Stimulated activated CD4-positive, alpha-beta T cell treated with anti-CD3 and anti-CD28 coated beads, Interleukin-4, amount 100 ng/mL, for 24 hours (primary cell): Measurements from ENCODE around the gene VEPH1.

ENCODE experiments used
- DNase-seq: peaks from one replicate; pipeline ENCODE4 v3.0.0-alpha.2; 2020

VEPH1 gene

DNA sequence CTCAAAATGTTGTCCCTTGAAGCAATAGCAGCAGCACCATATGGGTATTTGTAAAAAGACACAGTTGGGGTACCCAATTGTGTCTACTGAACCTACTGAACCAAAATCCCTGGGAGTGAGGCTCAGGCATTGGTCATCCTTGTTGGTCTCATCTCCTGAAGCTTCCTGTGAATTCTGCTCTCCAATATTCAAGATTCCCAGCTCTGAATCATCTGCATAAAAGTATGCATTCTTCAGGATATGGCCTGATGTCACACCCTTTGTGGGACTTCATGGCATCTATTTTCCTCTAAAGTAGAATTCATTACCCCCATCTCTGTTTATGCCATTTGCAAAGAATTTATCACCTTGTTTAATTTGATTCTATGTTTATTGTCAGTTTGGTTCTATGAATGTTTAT lies 79.9 kb downstream of the VEPH1 start:
- DNase-seq: no peak

DNA sequence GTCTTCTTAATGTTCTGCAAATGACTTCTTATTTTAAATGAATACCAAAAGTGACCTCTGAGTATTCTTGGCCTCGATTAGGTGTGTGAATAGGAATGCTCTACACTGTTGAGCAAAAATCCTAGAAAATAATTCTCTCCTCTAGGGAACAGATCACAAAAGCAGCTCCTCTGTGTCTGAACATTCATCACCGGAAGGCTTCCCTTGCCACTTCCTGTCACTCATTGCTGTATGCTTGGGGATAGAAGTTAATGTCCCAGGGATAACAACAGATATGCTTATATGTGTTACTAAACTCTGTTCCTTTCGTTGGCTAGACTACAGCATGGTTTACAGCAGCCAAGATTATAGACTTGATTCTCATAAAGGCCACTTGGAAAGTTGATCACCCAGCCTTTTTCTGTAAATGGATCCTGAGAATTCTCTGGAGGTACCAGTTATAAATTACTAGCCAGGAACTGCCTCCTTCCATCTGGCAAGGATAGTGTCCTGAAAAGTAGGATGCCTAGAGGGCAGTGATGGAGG lies 82.5 kb downstream of the VEPH1 start:
- DNase-seq: no peak

DNA sequence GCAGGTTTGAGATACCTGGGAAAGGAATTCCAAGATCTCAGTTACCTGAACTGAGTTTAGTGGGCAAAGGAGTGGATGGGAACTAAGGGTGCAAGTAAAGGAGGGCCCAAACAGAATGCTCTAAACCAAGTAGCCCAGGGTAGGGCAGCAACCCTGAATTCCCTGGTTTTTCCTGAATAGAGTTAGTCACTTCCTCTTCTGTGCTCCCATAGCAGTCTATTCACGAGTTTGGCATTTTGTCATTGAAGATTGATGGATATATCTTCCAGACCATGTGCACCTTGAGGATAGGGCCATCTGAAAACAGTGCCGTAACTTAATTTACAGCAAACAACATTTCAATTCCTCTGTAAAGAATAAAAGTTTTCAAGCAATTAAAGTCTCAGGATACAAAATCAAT lies 85.1 kb downstream of the VEPH1 start:
- DNase-seq: no peak

DNA sequence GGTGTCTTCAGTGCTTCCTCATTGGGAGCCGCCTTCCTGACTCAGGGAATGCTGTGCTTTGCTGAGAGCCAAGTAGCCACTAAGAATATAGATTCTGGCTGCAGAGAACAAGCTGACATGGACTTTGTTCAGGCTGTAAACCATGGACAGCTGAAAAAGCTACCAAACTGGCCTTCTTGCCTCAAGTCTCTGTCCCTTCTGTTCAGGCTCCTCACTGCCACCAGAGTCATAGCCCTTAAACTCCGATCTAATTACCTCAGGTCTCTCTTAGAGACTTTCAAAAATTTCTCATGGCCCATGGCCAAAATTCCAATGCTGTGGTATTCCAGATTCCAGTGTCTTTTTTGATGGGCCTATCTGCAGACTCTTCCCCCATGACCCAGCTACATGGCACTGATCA lies 86.0 kb downstream of the VEPH1 start:
- no peak for DNase-seq

DNA sequence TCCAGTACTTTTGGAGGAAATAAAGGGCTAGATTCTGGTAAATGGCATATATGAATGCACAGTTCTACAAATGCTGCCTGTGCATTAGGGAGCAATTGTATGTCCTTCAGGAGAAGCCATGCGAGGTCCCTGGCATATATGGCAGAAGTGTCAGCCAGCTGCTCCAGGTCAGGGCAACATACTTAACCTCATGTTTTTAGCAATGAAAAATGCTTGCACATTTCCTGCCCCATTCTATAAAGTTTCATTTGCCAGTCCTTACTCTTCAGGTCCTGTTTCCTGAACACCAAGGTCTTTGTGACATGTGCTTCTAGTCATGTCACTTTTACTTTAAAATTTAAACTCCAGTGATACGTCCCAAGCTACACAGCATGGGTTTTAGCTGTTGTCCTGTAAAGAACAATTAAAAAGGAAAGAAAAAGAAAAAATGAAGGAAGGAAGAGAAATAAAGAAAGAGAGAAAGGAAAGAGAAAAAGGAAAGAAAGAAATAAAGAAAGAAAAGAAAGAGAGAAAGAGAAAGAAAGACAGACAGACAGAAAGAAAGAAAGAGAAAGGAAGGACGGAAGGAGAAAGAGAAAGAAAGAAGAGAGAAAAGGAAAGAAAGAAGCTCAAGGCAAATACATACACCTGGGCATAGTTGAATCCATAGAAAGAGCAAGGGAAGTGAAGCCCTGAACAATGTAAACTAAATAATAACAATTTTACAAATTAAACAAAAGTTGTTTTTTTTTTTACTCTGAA lies 86.7 kb downstream of the VEPH1 start:
- no peak for DNase-seq

DNA sequence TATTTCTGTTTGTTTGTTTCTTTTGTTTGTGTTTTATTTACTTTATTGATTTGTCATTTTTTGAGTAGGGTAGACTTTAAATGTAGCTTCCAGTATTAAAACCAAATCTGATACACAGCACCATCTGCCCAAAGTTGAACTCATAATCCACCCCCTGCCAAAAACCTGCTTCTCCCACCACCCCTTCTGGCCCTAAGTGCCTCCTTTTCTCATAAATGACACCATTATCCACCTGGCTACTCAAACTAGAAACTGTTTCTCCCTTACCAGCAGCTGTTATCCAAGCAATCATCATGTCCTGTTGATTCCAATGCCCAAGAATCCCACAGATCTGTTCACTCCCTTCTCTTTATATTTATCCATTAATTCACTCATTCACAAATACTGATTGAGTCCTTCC lies 88.4 kb downstream of the VEPH1 start:
- no peak for DNase-seq

DNA sequence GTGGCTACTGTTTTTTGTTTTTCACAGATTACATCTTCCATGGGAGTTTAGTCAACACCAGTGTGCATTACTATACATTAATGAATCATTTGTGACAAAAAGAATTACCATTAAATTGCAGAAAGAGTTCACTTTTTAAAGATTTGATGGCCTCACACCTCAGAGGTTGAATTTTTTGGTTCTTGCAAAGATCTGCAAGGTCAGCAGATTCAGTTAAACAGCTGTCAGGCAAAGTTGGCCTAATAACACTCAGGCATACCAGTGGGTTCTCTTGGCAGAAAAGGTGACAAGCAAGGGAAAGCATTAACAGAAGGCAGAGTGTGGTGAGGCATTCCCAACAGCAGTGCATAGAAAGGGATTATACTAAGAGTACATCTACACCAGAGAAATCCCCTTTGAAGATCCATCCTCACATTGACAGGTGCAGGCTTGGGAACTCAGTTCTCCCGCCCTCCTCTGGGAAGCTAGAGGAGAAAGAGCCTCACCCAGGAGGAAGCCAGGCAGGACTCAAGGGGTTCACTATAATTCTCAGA lies 90.8 kb downstream of the VEPH1 start:
- DNase-seq: no peak

DNA sequence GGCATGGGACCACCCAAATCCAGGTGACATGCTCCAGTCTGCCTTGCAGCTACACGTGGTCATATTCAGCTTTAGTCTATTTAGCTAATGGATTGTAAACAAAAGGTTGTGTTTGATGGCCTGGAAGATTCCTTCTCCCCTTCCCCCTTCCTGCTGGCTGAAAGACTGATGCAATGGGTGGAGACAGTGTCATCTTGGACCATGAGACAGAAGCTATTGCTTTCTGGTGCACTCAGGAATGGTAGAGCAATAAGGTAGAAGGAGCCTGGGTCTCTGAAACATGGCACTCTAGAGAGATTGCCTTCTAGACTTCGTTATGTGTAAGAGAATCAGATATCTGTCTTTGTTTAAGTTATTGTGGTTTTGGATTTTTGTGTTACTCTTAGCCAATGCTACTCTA lies 92.3 kb downstream of the VEPH1 start:
- no peak for DNase-seq

DNA sequence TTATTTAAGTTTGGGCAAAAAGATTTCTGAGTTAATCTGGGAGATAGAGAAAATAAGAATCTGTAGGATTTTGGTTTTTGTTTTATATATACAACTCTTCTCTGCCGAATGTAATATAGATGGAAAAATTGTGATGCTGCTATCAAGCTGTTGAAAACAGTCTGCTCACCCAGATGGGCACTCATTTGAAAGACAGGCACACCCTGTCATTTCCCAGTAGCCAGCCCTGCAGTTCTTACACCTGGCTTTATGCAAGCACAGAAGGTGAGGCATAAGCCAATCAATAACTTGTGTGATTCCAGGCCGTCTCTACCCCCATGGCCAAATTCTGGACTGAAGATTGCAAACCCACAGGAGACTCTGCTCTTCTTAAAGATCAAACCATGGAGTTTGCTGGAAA lies 93.7 kb downstream of the VEPH1 start:
- no peak for DNase-seq

DNA sequence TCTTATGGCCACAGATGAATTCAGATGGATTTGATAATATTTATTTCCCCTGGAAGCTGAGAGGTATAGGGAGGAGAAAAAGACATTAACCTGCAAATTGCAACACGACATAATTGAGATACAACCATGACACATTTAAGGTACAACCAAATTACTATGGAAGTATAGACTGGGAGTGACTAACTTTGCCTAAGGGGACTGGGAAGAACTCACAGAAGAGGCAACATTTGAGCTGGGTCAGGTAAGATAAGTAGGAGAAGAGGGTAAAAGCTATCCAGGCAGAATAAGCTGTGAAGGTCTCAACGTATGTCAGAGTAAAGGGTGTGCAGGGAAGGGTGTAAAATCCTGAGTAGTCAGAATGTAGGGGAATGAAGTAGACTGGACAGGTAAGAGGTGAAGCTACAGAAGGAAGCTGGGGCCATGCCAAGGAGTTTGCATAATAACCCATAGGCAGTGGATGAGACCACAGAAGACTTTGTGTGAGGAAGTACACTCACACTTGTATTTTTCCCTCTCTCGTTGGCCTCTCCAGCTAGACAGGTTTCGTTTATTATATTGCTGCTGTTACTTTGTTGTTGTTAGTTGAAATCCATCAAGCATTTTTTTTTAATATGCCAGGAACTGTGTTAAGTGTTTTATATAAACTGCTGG lies 94.6 kb downstream of the VEPH1 start:
- no peak for DNase-seq

DNA sequence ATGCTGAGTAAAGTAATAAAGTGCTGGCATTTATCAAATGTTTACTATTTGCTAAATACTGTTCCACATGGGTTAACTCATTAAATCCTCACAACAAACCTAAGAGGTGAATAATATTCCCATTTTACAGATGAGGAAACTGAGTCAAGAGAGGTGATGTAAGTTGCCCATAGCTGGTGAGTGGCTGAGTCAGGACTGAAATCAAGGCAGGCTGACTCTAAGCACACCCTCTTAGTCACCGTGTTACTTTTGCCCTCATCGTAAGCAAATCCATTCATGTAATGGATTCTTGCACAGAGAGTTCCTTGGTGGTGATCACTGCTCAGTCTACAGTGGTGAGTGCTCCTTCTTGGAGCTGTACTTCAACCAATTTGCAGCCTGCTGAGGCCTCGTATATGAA lies 95.4 kb downstream of the VEPH1 start:
- DNase-seq: no peak

DNA sequence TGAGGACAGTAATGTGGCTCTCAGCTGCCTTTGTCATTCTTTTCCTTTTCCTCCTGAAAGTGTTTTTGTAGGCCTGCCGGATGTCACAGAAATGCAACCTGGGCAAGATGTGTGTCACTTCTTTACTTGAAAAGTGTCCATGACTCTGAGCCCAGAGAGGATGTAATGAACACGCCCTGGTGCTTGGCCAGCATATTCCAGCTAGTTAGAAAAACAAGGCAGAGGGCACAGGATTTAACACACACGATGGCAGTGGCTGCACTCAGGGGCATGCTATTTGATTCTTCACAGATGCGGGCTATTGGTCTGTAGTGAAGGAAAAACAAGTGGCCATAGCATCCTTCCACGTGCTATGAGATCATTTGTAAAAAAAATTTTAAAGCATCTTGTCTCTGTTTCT lies 96.8 kb downstream of the VEPH1 start:
- DNase-seq: no peak

DNA sequence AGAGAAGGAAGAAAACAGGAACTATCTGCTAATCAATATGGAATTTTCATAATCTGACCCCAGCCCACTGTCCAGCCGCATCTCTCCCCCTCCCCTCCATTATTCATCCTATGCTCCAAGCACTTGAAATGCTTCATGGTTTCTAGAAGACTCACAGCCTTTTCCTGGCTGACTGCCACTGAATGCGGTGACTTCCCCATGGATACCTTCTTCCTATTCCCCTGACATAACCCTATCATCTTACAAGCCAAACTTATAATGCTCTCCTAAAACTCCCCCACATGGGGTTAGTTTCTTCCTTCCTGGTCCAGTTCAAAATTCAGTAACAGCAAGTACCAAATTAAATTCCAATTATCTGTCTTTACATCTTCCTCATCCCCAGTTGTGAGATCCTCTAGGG lies 97.8 kb downstream of the VEPH1 start:
- DNase-seq: no peak

DNA sequence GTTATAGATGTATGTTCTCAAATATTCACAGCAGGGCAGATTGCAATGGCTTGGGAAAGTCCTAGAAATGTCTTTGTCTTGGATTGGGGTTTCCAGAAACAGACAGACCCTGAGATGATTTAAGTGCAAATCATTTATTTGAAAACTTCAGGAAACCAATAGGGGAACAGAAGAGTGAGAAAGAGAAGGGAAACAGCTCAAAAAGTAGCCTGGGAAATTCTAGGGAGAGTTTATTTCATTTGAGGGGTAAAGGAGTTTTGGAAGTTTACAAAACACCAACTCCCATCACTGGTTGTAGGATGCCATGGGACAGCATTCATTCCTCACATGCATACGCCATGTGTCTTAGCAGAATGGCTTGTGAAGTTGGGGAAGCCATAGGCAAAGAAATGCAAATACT lies 98.8 kb downstream of the VEPH1 start:
- DNase-seq: no peak

DNA sequence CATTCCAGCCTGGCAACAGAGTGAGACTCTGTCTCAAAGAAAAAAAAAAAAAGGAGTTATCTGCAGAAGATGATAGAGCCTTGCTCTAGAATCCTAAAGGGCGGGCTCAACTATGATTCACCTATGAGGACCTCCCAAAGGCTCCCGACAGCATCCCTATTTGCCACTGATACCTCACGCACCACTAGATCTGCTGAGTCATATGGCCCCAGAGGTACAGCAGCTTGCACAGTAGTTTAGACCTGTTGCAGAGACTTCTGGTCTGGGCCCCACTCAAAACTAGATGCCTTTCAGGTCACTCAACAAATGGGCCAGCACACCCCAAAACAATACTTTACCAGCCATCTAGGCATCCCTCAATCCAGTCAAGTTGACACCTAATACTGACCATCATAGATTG lies 104.6 kb downstream of the VEPH1 start:
- no peak for DNase-seq

DNA sequence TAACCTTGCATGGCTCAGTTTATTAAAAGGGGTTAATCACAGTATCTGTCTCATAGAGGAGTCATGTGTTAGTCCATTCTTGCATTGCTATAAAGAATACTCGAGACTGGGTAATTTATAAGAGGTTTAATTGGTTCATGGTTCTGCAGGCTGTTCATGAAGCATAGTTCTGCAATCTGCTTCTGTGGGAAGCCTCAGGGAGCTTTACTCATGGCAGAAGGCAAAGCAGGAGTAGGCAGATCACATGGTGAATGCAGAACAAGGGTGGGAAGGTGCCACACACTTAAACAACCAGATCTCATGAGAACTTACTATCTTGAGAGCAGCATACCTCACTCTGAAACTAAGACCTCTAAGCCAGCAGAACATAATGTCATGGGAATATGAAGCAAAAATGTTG lies 108.8 kb downstream of the VEPH1 start:
- DNase-seq: no peak

DNA sequence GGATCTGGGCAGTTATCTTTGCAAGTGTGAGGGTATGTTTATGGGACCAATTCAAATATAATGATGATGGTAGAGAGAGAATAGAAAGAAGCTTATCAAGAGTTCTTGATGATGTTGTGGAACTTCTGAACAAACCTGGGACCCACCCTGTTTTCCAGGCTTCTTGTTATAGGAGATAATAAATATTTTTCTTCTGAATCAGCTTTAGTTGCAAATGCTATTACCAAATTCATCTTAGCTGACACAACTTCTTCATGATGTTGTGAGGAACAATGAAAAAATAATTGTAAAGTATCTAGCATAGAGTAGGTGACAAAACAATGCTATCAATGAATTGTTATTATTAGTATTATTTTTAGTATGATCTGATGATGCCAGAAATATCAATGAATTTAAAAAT lies 110.1 kb downstream of the VEPH1 start:
- no peak for DNase-seq

DNA sequence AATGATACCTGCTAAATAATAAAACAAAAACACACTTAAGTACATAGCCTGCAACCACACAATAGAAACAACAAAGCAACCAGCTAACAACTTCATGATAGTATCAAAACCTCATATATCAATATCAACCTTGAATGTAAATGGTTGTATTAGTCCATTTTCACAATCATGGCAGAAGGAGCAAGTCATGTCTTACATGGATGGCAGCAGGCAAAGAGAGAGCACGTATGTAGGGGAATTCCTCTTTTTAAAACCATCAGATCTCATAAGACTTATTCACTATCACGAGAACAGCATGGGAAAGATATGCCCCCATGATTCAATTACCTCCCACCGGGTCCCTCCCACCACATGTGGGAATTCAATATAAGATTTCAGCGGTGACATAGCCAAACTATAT lies 111.1 kb downstream of the VEPH1 start:
- DNase-seq: no peak

DNA sequence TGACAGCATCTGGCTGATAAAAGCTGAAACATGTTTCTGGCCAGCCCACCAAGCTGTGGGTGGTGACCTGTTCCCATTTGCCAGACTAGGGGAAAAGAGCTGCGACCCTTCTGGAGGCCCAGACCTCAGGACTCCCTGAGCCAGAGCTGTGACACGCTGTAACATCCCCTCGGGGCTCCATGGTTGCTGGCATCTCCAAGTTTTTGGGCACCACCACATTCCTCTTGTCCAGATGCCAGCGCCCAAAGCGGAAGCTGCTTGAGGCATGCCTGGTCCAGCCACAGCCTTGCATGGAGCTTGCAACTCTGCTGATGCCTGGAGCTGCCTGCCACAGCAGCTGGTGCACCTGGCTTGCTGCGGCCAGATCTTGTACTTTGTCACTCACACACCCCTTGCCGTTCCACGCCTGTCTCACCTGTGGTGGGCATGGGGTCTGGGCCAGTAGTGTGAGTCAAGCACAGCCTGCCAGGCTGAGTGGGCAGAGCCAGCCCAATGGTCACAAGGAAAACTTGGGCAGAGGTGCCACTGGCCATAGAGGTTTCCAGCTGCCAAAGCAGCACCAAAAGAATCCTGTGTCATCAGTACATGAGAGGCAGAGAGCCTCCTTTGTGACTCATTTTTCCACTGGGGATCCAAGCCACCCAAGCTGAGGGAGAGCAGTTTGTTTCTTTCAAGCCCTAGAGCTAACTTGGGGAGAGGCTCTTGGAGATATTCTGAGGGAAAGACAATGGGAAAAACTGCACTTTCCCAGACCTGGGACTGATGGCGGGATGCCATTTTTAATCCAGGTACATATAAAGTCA lies 112.3 kb downstream of the VEPH1 start:
- no peak for DNase-seq

DNA sequence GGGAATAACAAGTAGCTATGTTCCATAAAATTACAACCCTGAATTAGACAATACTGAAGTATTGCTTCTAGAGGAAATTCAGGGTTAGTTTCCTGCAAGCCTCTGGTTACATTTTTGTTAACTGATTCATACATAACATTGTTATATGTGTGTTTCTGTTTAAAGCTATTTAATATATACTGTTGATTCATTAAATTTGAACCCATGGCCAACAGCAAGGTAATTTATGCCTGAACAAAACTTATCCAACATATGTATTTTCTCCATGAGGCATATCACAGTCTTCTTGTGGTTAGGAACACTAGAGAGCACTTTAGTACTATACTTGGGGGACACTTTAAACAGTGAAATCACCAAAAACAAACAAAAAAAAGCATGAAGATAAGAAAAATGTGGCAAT lies 114.2 kb downstream of the VEPH1 start:
- DNase-seq: no peak

DNA sequence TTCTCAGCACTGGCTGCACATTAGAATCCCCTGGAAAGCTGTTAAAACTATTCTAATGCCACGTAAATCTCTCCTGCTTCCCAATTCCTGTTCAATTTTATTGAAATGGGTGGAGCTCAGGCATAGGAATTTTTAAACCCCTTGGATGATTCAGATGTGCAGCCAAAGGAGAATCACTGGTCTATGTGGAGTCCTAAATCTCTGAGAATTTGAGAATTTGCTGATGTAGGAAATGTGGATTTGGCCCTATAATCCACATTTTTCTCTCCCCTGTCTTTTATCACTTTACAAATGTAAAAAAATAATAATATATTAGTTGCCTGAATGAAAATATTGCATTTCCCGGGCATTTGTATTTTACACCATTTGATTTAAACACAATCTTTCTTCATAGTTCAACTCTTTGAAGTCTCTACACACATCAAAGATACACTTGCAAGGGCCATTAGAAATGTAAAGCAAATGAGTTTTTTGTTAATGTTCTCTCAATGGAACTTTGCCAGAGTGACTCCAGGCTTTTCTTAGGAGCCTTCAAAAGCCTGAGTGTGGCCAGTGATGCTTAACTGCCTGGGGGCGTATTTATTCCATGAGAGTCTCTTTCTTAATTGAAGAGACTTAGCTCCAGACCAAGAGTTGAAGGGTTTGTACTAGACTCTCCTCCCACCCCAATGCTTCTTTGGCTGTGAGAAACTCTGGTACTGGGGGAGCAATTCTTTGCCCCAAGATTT lies 115.3 kb downstream of the VEPH1 start:
- no peak for DNase-seq

DNA sequence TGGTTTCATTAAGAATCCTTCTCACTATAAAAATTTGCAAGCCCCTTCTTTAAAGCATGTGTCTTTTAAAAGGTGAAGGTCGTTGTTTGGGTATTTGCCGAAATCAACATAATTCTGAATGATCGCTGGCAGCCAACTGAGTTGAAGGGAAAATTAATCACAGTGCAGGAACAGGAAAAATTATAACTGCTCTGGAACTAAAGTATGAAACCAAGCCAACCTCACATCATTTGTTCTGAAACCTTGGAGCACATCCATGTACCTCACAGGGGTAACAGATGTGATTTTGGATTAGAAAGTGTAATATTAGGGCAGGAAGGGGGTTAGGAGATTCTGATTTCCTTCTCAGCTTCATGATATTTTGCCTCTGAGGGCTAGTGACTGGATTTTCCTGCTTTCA lies 118.7 kb downstream of the VEPH1 start:
- DNase-seq: no peak

DNA sequence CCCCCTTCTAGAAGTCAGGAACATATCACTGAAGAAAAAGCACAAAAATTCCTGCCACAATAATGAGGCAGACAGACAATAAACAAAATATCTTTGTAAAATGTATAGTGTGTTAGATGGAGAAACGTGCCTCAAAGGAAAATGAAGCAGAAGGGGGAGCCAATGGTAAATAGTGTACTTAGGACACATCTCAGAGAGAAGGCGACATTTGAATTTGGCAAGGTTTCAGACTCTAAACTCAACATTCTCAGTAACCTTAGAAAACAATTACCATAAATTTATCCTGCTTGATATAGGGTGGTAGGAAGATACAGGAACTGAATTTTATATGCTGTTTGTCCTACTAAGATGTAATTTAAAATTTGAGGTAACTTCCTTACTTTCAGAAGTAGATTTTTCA lies 119.2 kb downstream of the VEPH1 start:
- no peak for DNase-seq
